HEK293T (cell line): ENCODE results near the gene BACE1-AS.

Source experiments
- CTCF ChIA-PET: fragments of 350-600 bp; formaldehyde crosslinking; extraction: SDS; loops from one replicate; lab custom pipeline; 2021; ENCODE audit warnings: antibody characterized with exemption, inconsistent platforms; lab: Yijun Ruan, JAX
- POLR2A ChIA-PET: fragments of 350-600 bp; formaldehyde crosslinking; extraction: SDS; loops from one replicate; lab custom pipeline; 2020; ENCODE audit warnings: antibody characterized with exemption, inconsistent platforms; lab: Yijun Ruan, JAX
- DNase-seq: peaks from one replicate; pipeline ENCODE4 v3.0.0; 2012; ENCODE audit warnings: mixed read lengths; ENCODE audit errors: extremely low spot score
- ARNT ChIP-seq: fragments of 450-650 bp; IDR thresholded peaks from 2 replicates; pipeline ENCODE4 v1.6.1; 2017; ENCODE audit warnings: mild to moderate bottlenecking
- BHLHE40 ChIP-seq: fragments of 450-650 bp; IDR thresholded peaks from 2 replicates; pipeline ENCODE4 v1.6.1; 2016; ENCODE audit warnings: mild to moderate bottlenecking, moderate library complexity, borderline replicate concordance
- CTBP1 ChIP-seq: fragments of 450-650 bp; IDR thresholded peaks from 2 replicates; pipeline ENCODE4 v1.6.1; 2016; ENCODE audit warnings: borderline replicate concordance
- ELF4 ChIP-seq: fragments of 450-650 bp; IDR thresholded peaks from 2 replicates; pipeline ENCODE4 v1.6.1; 2017; ENCODE audit warnings: antibody characterized with exemption
- FOXA1 ChIP-seq: fragments of 450-650 bp; IDR thresholded peaks from 2 replicates; pipeline ENCODE4 v1.6.1; 2016; ENCODE audit warnings: mild to moderate bottlenecking
- FOXK2 ChIP-seq: fragments of 450-650 bp; IDR thresholded peaks from 2 replicates; pipeline ENCODE4 v1.6.1; 2016; ENCODE audit warnings: mild to moderate bottlenecking
- FOXM1 ChIP-seq: fragments of 450-650 bp; IDR thresholded peaks from 2 replicates; pipeline ENCODE4 v1.6.1; 2017; ENCODE audit warnings: mild to moderate bottlenecking, borderline replicate concordance
- HDGF ChIP-seq: fragments of 450-650 bp; IDR thresholded peaks from 2 replicates; pipeline ENCODE4 v1.6.1; 2017; ENCODE audit warnings: antibody characterized with exemption, borderline replicate concordance
- L3MBTL2 ChIP-seq: fragments of 450-650 bp; conservative IDR thresholded peaks from 2 replicates; pipeline ENCODE4 v1.6.1; 2016; ENCODE audit warnings: mild to moderate bottlenecking
- LEF1 ChIP-seq: fragments of 450-650 bp; IDR thresholded peaks from 2 replicates; pipeline ENCODE4 v1.6.1; 2017; ENCODE audit warnings: mild to moderate bottlenecking, borderline replicate concordance
- NFRKB ChIP-seq: fragments of 450-650 bp; IDR thresholded peaks from 2 replicates; pipeline ENCODE4 v1.6.1; 2016; ENCODE audit warnings: mild to moderate bottlenecking, moderate library complexity
- PKNOX1 ChIP-seq: fragments of 450-650 bp; IDR thresholded peaks from 2 replicates; pipeline ENCODE4 v1.6.1; 2016
- SP1 ChIP-seq: fragments of 450-650 bp; IDR thresholded peaks from 2 replicates; pipeline ENCODE4 v1.6.1; 2017
- SUZ12 ChIP-seq: fragments of 450-650 bp; IDR thresholded peaks from 2 replicates; pipeline ENCODE4 v1.6.1; 2016; ENCODE audit warnings: mild to moderate bottlenecking
- TARDBP ChIP-seq: fragments of 450-650 bp; IDR thresholded peaks from 2 replicates; pipeline ENCODE4 v1.6.1; 2016
- ZNF384 ChIP-seq: fragments of 450-650 bp; IDR thresholded peaks from 2 replicates; pipeline ENCODE4 v1.6.1; 2016

Gene BACE1-AS

GRCh38 chr11:117290809-117291396 is at the start of gene BACE1-AS:
BACE1-AS (plus strand) TSS chr11:117291346.
- TF ChIP-seq ZNF384: no peak
- no peak for TF ChIP-seq LEF1
- TF ChIP-seq TARDBP: no peak
- TF ChIP-seq BHLHE40: no peak
- no peak for TF ChIP-seq FOXM1
- TF ChIP-seq SUZ12: no peak
- TF ChIP-seq HDGF: no peak
- no peak for TF ChIP-seq L3MBTL2
- no peak for TF ChIP-seq CTBP1
- no peak for TF ChIP-seq PKNOX1
- no peak for TF ChIP-seq FOXK2
- no peak for TF ChIP-seq FOXA1
- no peak for TF ChIP-seq ELF4
- TF ChIP-seq NFRKB: no peak
- TF ChIP-seq ARNT: no peak
- TF ChIP-seq SP1: no peak
- ChIA-PET POLR2A (no interaction called here), CTCF (no interaction called here)
- no peak for DNase-seq

GRCh38 chr11:117248341-117248740 is 42.8 kb upstream of the BACE1-AS start:
- TF ChIP-seq TARDBP (no peak), LEF1 (no peak), PKNOX1 (no peak), CTBP1 (no peak), BHLHE40 (no peak), FOXM1 (no peak), ARNT (no peak), NFRKB (no peak), HDGF (no peak), ELF4 (no peak), FOXK2 (no peak), L3MBTL2 (no peak), SP1 (no peak), ZNF384 (no peak), SUZ12 (no peak), FOXA1 (no peak)
- ChIA-PET CTCF (no interaction called here), POLR2A (no interaction called here)
- DNase-seq: no peak

DNA sequence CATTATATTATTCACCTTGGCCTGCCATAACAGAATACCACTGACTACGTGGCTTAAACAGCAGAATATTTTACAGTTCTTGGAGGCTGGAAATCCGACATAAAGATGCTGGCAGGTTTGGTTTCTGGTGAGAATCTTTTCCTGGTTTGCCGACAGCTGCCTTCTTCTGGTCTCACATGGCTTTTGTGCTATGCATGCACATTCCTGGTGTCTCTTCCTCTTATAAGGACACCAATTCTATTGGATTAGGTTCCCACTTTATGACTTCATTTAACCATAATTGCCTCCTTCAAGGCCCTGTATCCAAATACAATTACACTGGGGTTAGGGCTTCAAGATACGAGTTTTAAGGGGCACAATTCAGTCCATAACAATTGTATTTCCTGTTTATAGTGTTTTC is 41.6 kb upstream of the BACE1-AS start:
- DNase-seq: no peak
- POLR2A ChIA-PET: no interaction called here
- TF ChIP-seq ARNT: no peak
- no peak for TF ChIP-seq FOXM1
- no peak for TF ChIP-seq BHLHE40
- no peak for TF ChIP-seq LEF1
- no peak for TF ChIP-seq SUZ12
- no peak for TF ChIP-seq ZNF384
- no peak for TF ChIP-seq TARDBP
- no peak for TF ChIP-seq NFRKB
- no peak for TF ChIP-seq FOXK2
- no peak for TF ChIP-seq FOXA1
- no peak for TF ChIP-seq PKNOX1
- TF ChIP-seq HDGF: no peak
- no peak for TF ChIP-seq SP1
- TF ChIP-seq L3MBTL2: no peak
- CTCF ChIA-PET: no interaction called here

DNA sequence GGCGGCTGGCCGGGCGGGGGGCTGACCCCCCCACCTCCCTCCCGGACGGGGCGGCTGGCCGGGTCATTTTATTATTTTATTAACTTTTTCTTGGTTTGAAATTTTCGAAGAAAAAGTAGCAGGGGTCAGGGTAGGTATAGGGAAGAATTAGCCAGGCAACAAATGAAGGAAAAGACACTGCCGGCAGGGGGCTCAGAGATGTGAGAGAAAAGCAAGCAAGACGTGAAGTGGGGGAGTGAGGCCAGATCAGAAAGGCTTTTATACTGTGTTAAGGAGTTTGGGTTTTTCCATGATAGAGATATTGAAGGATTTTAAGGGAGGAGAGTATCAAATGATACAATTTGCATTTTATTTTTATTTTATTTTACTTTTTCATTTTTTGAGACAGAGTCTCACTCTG is 39.6 kb upstream of the BACE1-AS start:
- no peak for DNase-seq
- CTCF ChIA-PET: no interaction called here
- TF ChIP-seq LEF1 (no peak), L3MBTL2 (no peak), CTBP1 (no peak), BHLHE40 (no peak), PKNOX1 (no peak), TARDBP (no peak), SUZ12 (no peak), NFRKB (no peak), ELF4 (no peak), ARNT (no peak)
- POLR2A ChIA-PET: no interaction called here

DNA sequence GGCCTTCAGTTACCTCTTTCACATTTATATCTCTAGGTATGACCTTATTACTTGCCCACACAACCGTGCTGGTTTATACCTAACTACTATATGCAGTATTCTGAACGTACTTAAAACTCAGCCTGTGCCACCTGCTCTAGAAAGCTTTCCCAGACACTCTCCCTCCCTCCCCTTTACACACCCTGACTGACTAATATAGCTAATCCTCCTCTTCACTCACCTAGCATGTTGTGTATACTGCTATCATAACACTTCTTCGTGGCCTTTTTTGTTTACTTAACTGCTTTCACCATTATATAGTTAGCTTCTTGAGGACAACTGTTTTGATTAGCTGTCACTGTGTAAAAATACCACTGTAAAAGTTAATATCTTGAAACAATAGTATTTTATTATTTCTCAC is 35.2 kb upstream of the BACE1-AS start:
- no peak for DNase-seq
- no peak for TF ChIP-seq TARDBP
- TF ChIP-seq HDGF: no peak
- ChIA-PET POLR2A (no interaction called here), CTCF (no interaction called here)

- ChIA-PET CTCF (no interaction called here), POLR2A (no interaction called here)
- TF ChIP-seq BHLHE40: no peak
- DNase-seq: no peak
Measured at GRCh38 chr11:117256573-117256972, 34.6 kb upstream of the BACE1-AS start.
